Keratinocyte (primary cell): ENCODE results near the gene SLU7.

ENCODE experiments used
- CTCF ChIP-seq, 3 experiments: IDR thresholded peaks in 1 of 3; conservative IDR thresholded peaks in 1 of 3; optimal IDR thresholded peaks in 1 of 3; 2 replicates in 2 of 3; 3 replicates in 1 of 3; pipeline versions ENCODE3 to v1.5.1; 2011; ENCODE audit warnings: low read length in 3 of 3, mild to moderate bottlenecking in 3 of 3, moderate library complexity in 2 of 3, control low read depth in 1 of 3, inconsistent platforms in 1 of 3; ENCODE audit not compliant: insufficient read depth in 2 of 3; ENCODE audit errors: extremely low read depth in 1 of 3
- EZH2 ChIP-seq: IDR thresholded peaks from one replicate; pipeline ENCODE4 v1.6.1; 2012; ENCODE audit warnings: inconsistent platforms, mild to moderate bottlenecking, low read length, moderate library complexity

GRCh38 chr5:160458806-160459800 is 40.2 kb upstream of the SLU7 start:
- TF ChIP-seq CTCF (optimal IDR thresholded peaks at IDR 0.05 in 1 of 3, IDR thresholded peaks at IDR 0.05 in 1 of 3, conservative IDR thresholded peaks at IDR 0.05 in 1 of 3; ENCODE audit: extremely low read depth in 1 of 3, insufficient read depth in 2 of 3, low read length in 3 of 3) (no peak), EZH2 (no peak)
